NB4 (cell line): Measurements from ENCODE around the gene GRIFIN.

ENCODE experiments used
- MYC ChIP-seq: IDR thresholded peaks from 2 replicates; pipeline ENCODE4 v1.6.1; 2011; ENCODE audit warnings: low read depth, low read length
- POLR2A ChIP-seq: IDR thresholded peaks from 2 replicates; pipeline ENCODE4 v1.6.1; 2011; ENCODE audit warnings: mild to moderate bottlenecking; ENCODE audit not compliant: insufficient read length; ENCODE audit errors: extremely low read depth
- TF ChIP-seq, protein P1 (sequence below): IDR thresholded peaks from one replicate; pipeline ENCODE4 v1.5.1; 2012; ENCODE audit warnings: low read depth, low read length

- no peak for TF ChIP-seq MYC
- TF ChIP-seq, protein P1, sequence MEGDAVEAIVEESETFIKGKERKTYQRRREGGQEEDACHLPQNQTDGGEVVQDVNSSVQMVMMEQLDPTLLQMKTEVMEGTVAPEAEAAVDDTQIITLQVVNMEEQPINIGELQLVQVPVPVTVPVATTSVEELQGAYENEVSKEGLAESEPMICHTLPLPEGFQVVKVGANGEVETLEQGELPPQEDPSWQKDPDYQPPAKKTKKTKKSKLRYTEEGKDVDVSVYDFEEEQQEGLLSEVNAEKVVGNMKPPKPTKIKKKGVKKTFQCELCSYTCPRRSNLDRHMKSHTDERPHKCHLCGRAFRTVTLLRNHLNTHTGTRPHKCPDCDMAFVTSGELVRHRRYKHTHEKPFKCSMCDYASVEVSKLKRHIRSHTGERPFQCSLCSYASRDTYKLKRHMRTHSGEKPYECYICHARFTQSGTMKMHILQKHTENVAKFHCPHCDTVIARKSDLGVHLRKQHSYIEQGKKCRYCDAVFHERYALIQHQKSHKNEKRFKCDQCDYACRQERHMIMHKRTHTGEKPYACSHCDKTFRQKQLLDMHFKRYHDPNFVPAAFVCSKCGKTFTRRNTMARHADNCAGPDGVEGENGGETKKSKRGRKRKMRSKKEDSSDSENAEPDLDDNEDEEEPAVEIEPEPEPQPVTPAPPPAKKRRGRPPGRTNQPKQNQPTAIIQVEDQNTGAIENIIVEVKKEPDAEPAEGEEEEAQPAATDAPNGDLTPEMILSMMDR, result no peak
- TF ChIP-seq POLR2A, result no peak
Measured at GRCh38 chr7:2496375-2496774, 20.2 kb upstream of the GRIFIN start.
